Measurements from ENCODE around the gene NCF4. TPM values are rescaled to one million over a fixed set of nuclear protein-coding genes. Genes with fewer than 3 reads are reported as not detected.

Gene NCF4
- total RNA-seq, 3 donors from 2014 or later = 13.4 to 36.8 (median 14.5) TPM

DNA sequence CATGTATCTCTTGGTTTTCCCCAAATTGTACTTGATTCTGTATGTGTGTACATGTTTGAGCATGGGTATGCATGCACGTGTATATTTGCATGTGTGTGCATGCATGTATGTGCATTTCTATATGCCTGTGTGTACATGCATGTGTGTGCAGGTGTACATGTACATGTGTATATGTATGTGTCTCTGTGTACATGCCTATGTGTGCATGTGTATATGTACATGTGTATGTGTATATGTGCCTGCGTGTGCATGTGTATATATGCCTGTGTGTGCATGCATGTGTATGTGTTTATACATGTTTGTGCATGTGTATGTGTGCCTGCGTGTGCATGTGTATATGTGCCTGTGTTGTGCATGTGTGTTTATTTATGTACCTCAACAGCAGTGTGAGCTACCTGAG lies 5.3 kb upstream of the NCF4 start:
- TF ChIP-seq POLR2AphosphoS5 (IDR thresholded peaks at IDR 0.05) = no peak
- TF ChIP-seq, protein P1, sequence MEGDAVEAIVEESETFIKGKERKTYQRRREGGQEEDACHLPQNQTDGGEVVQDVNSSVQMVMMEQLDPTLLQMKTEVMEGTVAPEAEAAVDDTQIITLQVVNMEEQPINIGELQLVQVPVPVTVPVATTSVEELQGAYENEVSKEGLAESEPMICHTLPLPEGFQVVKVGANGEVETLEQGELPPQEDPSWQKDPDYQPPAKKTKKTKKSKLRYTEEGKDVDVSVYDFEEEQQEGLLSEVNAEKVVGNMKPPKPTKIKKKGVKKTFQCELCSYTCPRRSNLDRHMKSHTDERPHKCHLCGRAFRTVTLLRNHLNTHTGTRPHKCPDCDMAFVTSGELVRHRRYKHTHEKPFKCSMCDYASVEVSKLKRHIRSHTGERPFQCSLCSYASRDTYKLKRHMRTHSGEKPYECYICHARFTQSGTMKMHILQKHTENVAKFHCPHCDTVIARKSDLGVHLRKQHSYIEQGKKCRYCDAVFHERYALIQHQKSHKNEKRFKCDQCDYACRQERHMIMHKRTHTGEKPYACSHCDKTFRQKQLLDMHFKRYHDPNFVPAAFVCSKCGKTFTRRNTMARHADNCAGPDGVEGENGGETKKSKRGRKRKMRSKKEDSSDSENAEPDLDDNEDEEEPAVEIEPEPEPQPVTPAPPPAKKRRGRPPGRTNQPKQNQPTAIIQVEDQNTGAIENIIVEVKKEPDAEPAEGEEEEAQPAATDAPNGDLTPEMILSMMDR (IDR thresholded peaks at IDR 0.05) = no peak
- TF ChIP-seq POLR2A (IDR thresholded peaks at IDR 0.05) = no peak
- H3K27me3 ChIP-seq = no peaks in the 10 kb centered on the region
- DNase-seq (ENCODE audit: low spot score in 2 of 2) = no peak

DNA sequence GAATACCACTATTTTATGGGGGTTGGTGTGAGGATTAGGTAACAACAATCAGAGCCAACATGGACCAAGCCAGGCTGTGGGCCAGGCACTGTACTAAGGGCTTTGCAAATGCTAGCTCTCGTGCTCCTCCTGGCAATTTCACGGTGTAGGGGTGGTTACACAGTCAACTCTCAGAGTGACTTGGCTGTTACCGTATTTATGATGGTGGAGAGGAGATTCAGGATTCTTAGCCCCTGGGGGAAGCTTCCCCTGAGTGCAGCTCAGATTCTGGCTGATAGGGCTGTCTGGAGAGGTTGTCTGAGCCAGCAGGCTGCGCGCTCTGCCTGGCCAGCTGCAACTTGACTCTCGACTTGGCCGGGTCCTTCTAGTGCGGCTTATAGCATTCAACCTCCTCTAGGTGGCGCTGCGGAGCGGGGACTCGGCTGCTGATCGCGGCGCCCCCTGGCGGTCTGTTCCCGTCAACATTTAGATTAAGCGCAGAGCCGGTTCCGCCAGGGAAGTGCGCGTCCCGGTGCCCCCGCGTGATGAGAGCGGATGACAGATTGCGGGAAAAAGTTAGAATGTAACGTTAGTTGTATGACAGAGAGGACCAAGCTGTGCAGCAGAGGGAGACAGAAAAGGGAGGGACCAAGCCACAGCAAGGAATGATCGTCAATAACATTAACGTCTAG lies 4.5 kb upstream of the NCF4 start:
- no peak overlapping the region for H3K4me3 ChIP-seq
- H3K9me3 ChIP-seq = no peaks in the 10 kb centered on the region
- DNase-seq (ENCODE audit: low spot score in 2 of 2) = peak; percentile 77 to 92
- peak overlapping the region in 1 of 2 donors; percentile 27 for H3K27ac ChIP-seq
- intact Hi-C loops (cut with DNase I; ENCODE audit: low total_unique reads) = loop anchor here (5.0 kb wide), 1 partner anchor 121 kb away; no protein-coding TSS in a partner anchor
- no peaks in the 10 kb centered on the region for H3K27me3 ChIP-seq
- no peaks in the 10 kb centered on the region for H3K4me1 ChIP-seq
- H3K36me3 ChIP-seq = no peaks in the 10 kb centered on the region
- TF ChIP-seq POLR2AphosphoS5 (IDR thresholded peaks at IDR 0.05) (peak; percentile 44 to 69 (median 46)), POLR2A (IDR thresholded peaks at IDR 0.05) (no peak)
- TF ChIP-seq, protein P1 (IDR thresholded peaks at IDR 0.05) = peak; percentile 96 to 100 (median 100)

More for the DNA sequence above, 5.3 kb upstream of the NCF4 start:
- Histone ChIP-seq H3K4me3 (no peak overlapping the region), H3K27ac (no peak overlapping the region), H3K36me3 (no peaks in the 10 kb centered on the region), H3K4me1 (no peaks in the 10 kb centered on the region), H3K9me3 (no peaks in the 10 kb centered on the region)
- intact Hi-C loops (cut with DNase I; ENCODE audit: low total_unique reads) = loop anchor here (5.0 kb wide), 1 partner anchor 122 kb away; no protein-coding TSS in a partner anchor

DNA sequence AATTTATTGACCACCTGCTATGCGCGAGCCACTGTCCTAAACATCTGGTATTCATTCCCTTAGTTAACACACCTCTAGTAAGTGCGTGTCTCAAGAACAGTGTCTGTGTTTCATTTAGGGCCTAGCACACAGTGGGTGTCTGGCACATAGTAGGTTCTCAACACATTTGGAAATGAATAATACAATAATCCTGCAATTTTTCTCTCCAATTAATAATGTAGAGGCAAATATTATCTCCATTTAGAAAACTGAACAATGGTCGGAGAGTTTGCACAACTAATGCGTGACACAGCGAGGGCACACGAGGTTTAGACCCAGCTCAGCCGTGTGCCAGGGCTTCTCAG lies 4.0 kb upstream of the NCF4 start:
- Histone ChIP-seq H3K27ac (no peak overlapping the region), H3K36me3 (no peaks in the 10 kb centered on the region), H3K27me3 (no peaks in the 10 kb centered on the region), H3K4me1 (no peaks in the 10 kb centered on the region), H3K4me3 (no peak overlapping the region), H3K9me3 (no peaks in the 10 kb centered on the region)
- intact Hi-C loops (cut with DNase I; ENCODE audit: low total_unique reads) = loop anchor here (5.0 kb wide), 1 partner anchor 121 kb away; no protein-coding TSS in a partner anchor
- no peak for DNase-seq (ENCODE audit: low spot score in 2 of 2)
- TF ChIP-seq, protein P1 (IDR thresholded peaks at IDR 0.05) = no peak
- no peak for TF ChIP-seq POLR2A (IDR thresholded peaks at IDR 0.05)
- TF ChIP-seq POLR2AphosphoS5 (IDR thresholded peaks at IDR 0.05) = no peak

DNA sequence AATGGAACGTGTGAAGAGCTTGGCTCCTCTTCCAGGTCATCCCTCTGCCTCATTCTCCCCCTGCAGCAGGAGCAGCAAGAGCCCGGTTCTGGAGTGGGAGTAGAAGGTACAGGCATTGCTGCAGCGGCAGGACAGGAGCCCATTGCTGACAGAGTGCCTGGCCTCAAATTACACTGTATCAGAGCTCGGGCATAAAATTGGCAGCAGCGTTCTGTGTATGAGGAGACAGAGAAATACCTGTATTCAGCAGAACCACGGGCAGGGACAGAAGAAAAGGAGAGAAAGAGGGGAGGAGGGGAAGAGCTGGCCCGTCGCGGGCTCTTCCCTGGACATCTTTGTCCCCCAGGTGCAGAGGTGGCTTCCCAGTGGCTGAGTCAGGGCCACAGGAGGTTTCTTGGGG lies 2.6 kb upstream of the NCF4 start:
- no peaks in the 10 kb centered on the region for H3K36me3 ChIP-seq
- H3K4me1 ChIP-seq = no peaks in the 10 kb centered on the region
- no peak overlapping the region for H3K27ac ChIP-seq
- DNase-seq (ENCODE audit: low spot score in 2 of 2) = no peak
- no peaks in the 10 kb centered on the region for H3K9me3 ChIP-seq
- no peak overlapping the region for H3K4me3 ChIP-seq
- no peak for TF ChIP-seq POLR2AphosphoS5 (IDR thresholded peaks at IDR 0.05)
- TF ChIP-seq, protein P1 (IDR thresholded peaks at IDR 0.05) = no peak
- TF ChIP-seq POLR2A (IDR thresholded peaks at IDR 0.05) = no peak
- no peaks in the 10 kb centered on the region for H3K27me3 ChIP-seq
- intact Hi-C loops (cut with DNase I; ENCODE audit: low total_unique reads) = loop anchor here (5.0 kb wide), 1 partner anchor 119 kb away; no protein-coding TSS in a partner anchor

DNA sequence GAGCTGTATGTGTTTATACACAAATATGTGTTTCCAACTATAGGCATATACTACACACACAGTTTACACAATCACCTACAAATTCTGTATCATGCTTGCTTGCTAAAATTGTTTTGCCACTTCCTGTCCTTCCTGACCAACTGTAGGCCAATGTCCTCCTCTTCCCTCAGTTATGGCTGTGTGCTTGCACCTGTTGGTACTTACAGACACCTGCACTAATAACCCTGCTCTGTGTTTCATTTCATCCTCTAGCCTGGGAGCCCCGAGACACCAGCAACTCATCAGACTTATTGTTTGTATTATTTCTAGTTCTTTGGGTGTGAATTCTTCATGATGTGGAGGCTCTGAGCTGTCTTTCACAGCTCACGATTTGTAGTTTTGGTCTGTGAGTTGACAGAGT lies 1.8 kb upstream of the NCF4 start:
- H3K4me1 ChIP-seq = no peaks in the 10 kb centered on the region
- intact Hi-C loops (cut with DNase I; ENCODE audit: low total_unique reads) = loop anchor here (5.0 kb wide), 1 partner anchor 118 kb away; no protein-coding TSS in a partner anchor
- H3K27me3 ChIP-seq = no peaks in the 10 kb centered on the region
- no peak for DNase-seq (ENCODE audit: low spot score in 2 of 2)
- H3K9me3 ChIP-seq = no peaks in the 10 kb centered on the region
- H3K36me3 ChIP-seq = no peaks in the 10 kb centered on the region
- no peak overlapping the region for H3K27ac ChIP-seq
- no peak overlapping the region for H3K4me3 ChIP-seq
- TF ChIP-seq POLR2AphosphoS5 (IDR thresholded peaks at IDR 0.05) = no peak
- TF ChIP-seq, protein P1 (IDR thresholded peaks at IDR 0.05) = no peak
- no peak for TF ChIP-seq POLR2A (IDR thresholded peaks at IDR 0.05)

All from breast epithelium (tissue), 4 donors.